ENCODE measurements around the gene ARHGAP8.

The ARHGAP8 gene

GRCh38 chr22:44890416-44891292 lies 138.3 kb downstream of the ARHGAP8 start:
- no peak overlapping the region for H3K27ac ChIP-seq (replicated peaks)
- no peaks in the 10 kb centered on the region for H3K27me3 ChIP-seq (ENCODE audit: insufficient read depth, poor library complexity, severe bottlenecking)
- no peak for TF ChIP-seq REST (IDR thresholded peaks at IDR 0.05; ENCODE audit: insufficient replicate concordance, low read depth)
- no peak for TF ChIP-seq GABPA (IDR thresholded peaks at IDR 0.05; ENCODE audit: low read depth)
- no peak for TF ChIP-seq CTCF (IDR thresholded peaks at IDR 0.05; ENCODE audit: insufficient read depth, low read length)
- no peak for TF ChIP-seq POLR2AphosphoS5 (IDR thresholded peaks at IDR 0.05; ENCODE audit: low read depth)
- no peak for TF ChIP-seq SPI1 (IDR thresholded peaks at IDR 0.05; ENCODE audit: borderline replicate concordance, low read depth)
- no peak for DNase-seq (ENCODE audit: low read depth in 1 of 2, low spot score in 1 of 2)
- H3K4me3 ChIP-seq (replicated peaks; ENCODE audit: insufficient read depth, low read length): no peak overlapping the region

- no peak for TF ChIP-seq POLR2AphosphoS5 (IDR thresholded peaks at IDR 0.05; ENCODE audit: low read depth)
- no peak for TF ChIP-seq SPI1 (IDR thresholded peaks at IDR 0.05; ENCODE audit: borderline replicate concordance, low read depth)
- TF ChIP-seq CTCF (IDR thresholded peaks at IDR 0.05; ENCODE audit: insufficient read depth, low read length): no peak
- TF ChIP-seq GABPA (IDR thresholded peaks at IDR 0.05; ENCODE audit: low read depth): no peak
- Histone ChIP-seq H3K27ac (replicated peaks) (no peak overlapping the region), H3K4me3 (replicated peaks; ENCODE audit: insufficient read depth, low read length) (no peak overlapping the region), H3K27me3 (ENCODE audit: insufficient read depth, poor library complexity, severe bottlenecking) (no peaks in the 10 kb centered on the region)
- DNase-seq (ENCODE audit: low read depth in 1 of 2, low spot score in 1 of 2): no peak
These were observed 138.9 kb downstream of the ARHGAP8 start for GRCh38 chr22:44891293-44891747.

- no peaks in the 10 kb centered on the region for H3K27me3 ChIP-seq (ENCODE audit: insufficient read depth, poor library complexity, severe bottlenecking)
These were observed 139.4 kb downstream of the ARHGAP8 start for GRCh38 chr22:44891791-44892190.

GRCh38 chr22:44892243-44892642 lies 139.9 kb downstream of the ARHGAP8 start:
- DNase-seq (ENCODE audit: low read depth in 1 of 2, low spot score in 1 of 2): no peak
- H3K27ac ChIP-seq (replicated peaks): no peak overlapping the region
- no peak overlapping the region for H3K4me3 ChIP-seq (replicated peaks; ENCODE audit: insufficient read depth, low read length)
- TF ChIP-seq REST (IDR thresholded peaks at IDR 0.05; ENCODE audit: insufficient replicate concordance, low read depth) (no peak), CTCF (IDR thresholded peaks at IDR 0.05; ENCODE audit: insufficient read depth, low read length) (no peak), GABPA (IDR thresholded peaks at IDR 0.05; ENCODE audit: low read depth) (no peak), SPI1 (IDR thresholded peaks at IDR 0.05; ENCODE audit: borderline replicate concordance, low read depth) (peak; percentile 19; the same call in 1 of the 2 replicates), POLR2AphosphoS5 (IDR thresholded peaks at IDR 0.05; ENCODE audit: low read depth) (no peak)
- H3K27me3 ChIP-seq (ENCODE audit: insufficient read depth, poor library complexity, severe bottlenecking): no peaks in the 10 kb centered on the region

More at GRCh38 chr22:44891791-44892190, 139.4 kb downstream of the ARHGAP8 start:
- Histone ChIP-seq H3K27ac (replicated peaks) (no peak overlapping the region), H3K4me3 (replicated peaks; ENCODE audit: insufficient read depth, low read length) (no peak overlapping the region)
- no peak for TF ChIP-seq SPI1 (IDR thresholded peaks at IDR 0.05; ENCODE audit: borderline replicate concordance, low read depth)
- no peak for DNase-seq (ENCODE audit: low read depth in 1 of 2, low spot score in 1 of 2)

Measured in HL-60 (cell line).